GM10266 (cell line): ENCODE data around the gene SNCA.

Experiments used
- DNase-seq: peaks from one replicate; pipeline ENCODE4 v3.0.0; 2012; ENCODE audit errors: extremely low spot score
- TF ChIP-seq, protein P1 (sequence below): IDR thresholded peaks from 2 replicates; pipeline ENCODE4 v1.5.1; 2012; ENCODE audit warnings: mild to moderate bottlenecking, low read depth; ENCODE audit not compliant: control insufficient read depth, insufficient read depth; ENCODE audit errors: missing control alignments

Gene SNCA

GRCh38 chr4:89674876-89675459, 162.0 kb downstream of the SNCA start:
- TF ChIP-seq, protein P1, sequence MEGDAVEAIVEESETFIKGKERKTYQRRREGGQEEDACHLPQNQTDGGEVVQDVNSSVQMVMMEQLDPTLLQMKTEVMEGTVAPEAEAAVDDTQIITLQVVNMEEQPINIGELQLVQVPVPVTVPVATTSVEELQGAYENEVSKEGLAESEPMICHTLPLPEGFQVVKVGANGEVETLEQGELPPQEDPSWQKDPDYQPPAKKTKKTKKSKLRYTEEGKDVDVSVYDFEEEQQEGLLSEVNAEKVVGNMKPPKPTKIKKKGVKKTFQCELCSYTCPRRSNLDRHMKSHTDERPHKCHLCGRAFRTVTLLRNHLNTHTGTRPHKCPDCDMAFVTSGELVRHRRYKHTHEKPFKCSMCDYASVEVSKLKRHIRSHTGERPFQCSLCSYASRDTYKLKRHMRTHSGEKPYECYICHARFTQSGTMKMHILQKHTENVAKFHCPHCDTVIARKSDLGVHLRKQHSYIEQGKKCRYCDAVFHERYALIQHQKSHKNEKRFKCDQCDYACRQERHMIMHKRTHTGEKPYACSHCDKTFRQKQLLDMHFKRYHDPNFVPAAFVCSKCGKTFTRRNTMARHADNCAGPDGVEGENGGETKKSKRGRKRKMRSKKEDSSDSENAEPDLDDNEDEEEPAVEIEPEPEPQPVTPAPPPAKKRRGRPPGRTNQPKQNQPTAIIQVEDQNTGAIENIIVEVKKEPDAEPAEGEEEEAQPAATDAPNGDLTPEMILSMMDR, result no peak
- no peak for DNase-seq
